ENCODE results near the gene FAM83G.

Gene FAM83G

GRCh38 chr17:19009970-19010369, 5.4 kb upstream of the FAM83G start:
- no peak for DNase-seq (ENCODE audit: low spot score)

- DNase-seq (ENCODE audit: low spot score): no peak
Observed at GRCh38 chr17:19006698-19007097, 2.1 kb upstream of the FAM83G start.

- DNase-seq (ENCODE audit: low spot score): no peak
Observed at GRCh38 chr17:19005789-19006430, 1.3 kb upstream of the FAM83G start.

GRCh38 chr17:19005137-19005773, 691 bp upstream of the FAM83G start:
- no peak for DNase-seq (ENCODE audit: low spot score)

- peak; percentile 50 for DNase-seq (ENCODE audit: low spot score)
Observed at GRCh38 chr17:19003543-19004420, 782 bp downstream of the FAM83G start.

- DNase-seq (ENCODE audit: low spot score): no peak
Observed at GRCh38 chr17:19002805-19003542, 1.6 kb downstream of the FAM83G start.

- DNase-seq (ENCODE audit: low spot score): no peak
Observed at GRCh38 chr17:19001907-19002590, 2.5 kb downstream of the FAM83G start.

GRCh38 chr17:19000531-19001325, 3.8 kb downstream of the FAM83G start:
- DNase-seq (ENCODE audit: low spot score): no peak

- DNase-seq (ENCODE audit: low spot score): no peak
Observed at GRCh38 chr17:18999911-19000310, 4.7 kb downstream of the FAM83G start.

- no peak for DNase-seq (ENCODE audit: low spot score)
Observed at GRCh38 chr17:18999394-18999793, 5.2 kb downstream of the FAM83G start.

GRCh38 chr17:18997650-18998196, 6.8 kb downstream of the FAM83G start:
- no peak for DNase-seq (ENCODE audit: low spot score)

GRCh38 chr17:18996458-18996857, 8.1 kb downstream of the FAM83G start:
- DNase-seq (ENCODE audit: low spot score): no peak

GRCh38 chr17:18995220-18995619, 9.3 kb downstream of the FAM83G start:
- DNase-seq (ENCODE audit: low spot score): no peak

GRCh38 chr17:18994631-18995030, 9.9 kb downstream of the FAM83G start:
- no peak for DNase-seq (ENCODE audit: low spot score)

- no peak for DNase-seq (ENCODE audit: low spot score)
Observed at GRCh38 chr17:18993905-18994526, 10.5 kb downstream of the FAM83G start.

- no peak for DNase-seq (ENCODE audit: low spot score)
Observed at GRCh38 chr17:18992454-18993130, 12.0 kb downstream of the FAM83G start.

GRCh38 chr17:18991531-18992315, 12.8 kb downstream of the FAM83G start:
- no peak for DNase-seq (ENCODE audit: low spot score)

- no peak for DNase-seq (ENCODE audit: low spot score)
Observed at GRCh38 chr17:18990331-18990730, 14.2 kb downstream of the FAM83G start.

Measured in LoVo (cell line).